SK-N-SH (cell line): ENCODE measurements around the gene ATOSB. TPM values are rescaled to one million over a fixed set of nuclear protein-coding genes. Genes with fewer than 3 reads are reported as not detected.

Source experiments
- CTCF ChIA-PET: fragments of 300-600, 350-600 bp; formaldehyde crosslinking; extraction: SDS; loops from one replicate; lab custom pipeline; 2021; lab: Yijun Ruan, JAX
- POLR2A ChIA-PET: fragments of 350-600 bp; sonication (Branson Sonifier 250); formaldehyde crosslinking; extraction: SDS; loops from one replicate; lab custom pipeline; 2020; ENCODE audit warnings: antibody characterized with exemption, inconsistent platforms; lab: Yijun Ruan, JAX
- DNase-seq: peaks from one replicate; pipeline ENCODE4 v3.0.0; 2012
- H2AFZ ChIP-seq: fragments of 200-600 bp; sonication (generic); 2 replicates; pipeline ENCODE4 v1.8.1; 2016; ENCODE audit warnings: antibody characterized with exemption, mild to moderate bottlenecking, low read depth
- H3F3A ChIP-seq: fragments of 200-600 bp; sonication (generic); replicated peaks from 2 replicates; pipeline ENCODE3; 2016; ENCODE audit warnings: antibody characterized with exemption, mild to moderate bottlenecking; ENCODE audit not compliant: insufficient read depth
- H3K27ac ChIP-seq, 2 experiments: fragments of 200-500 bp in 1 of 2; fragments of 200-600 bp in 1 of 2; sonication (Bioruptor generic) in 1 of 2; sonication (generic), shearing (Covaris generic) in 1 of 2; 2 replicates each; pipeline versions ENCODE4 v1.5.1 to v1.6.1; 2014 to 2016; ENCODE audit warnings: low read depth in 2 of 2, inconsistent platforms in 1 of 2, low read length in 1 of 2, mild to moderate bottlenecking in 1 of 2, mixed read lengths in 1 of 2
- H3K27me3 ChIP-seq: fragments of 200-600 bp; sonication (generic), shearing (Covaris generic); 2 replicates; pipeline ENCODE4 v1.6.1; 2016; ENCODE audit warnings: mixed run types; ENCODE audit not compliant: insufficient read depth
- H3K36me3 ChIP-seq, 2 experiments: fragments of 200-500 bp in 1 of 2; fragments of 200-600 bp in 1 of 2; sonication (Bioruptor generic) in 1 of 2; sonication (generic) in 1 of 2; replicated peaks in 1 of 2; 2 replicates each; pipeline versions ENCODE3 to v1.5.1; 2014 to 2016; ENCODE audit warnings: low read length in 1 of 2, mild to moderate bottlenecking in 1 of 2; ENCODE audit not compliant: insufficient read depth in 2 of 2, control insufficient read depth in 1 of 2
- H3K4me1 ChIP-seq, 2 experiments: fragments of 200-500 bp in 1 of 2; fragments of 200-600 bp in 1 of 2; sonication (Bioruptor generic) in 1 of 2; sonication (generic), shearing (Covaris generic) in 1 of 2; 2 replicates each; pipeline versions ENCODE4 v1.5.1 to v1.6.1; 2014 to 2016; ENCODE audit warnings: low read depth in 1 of 2, low read length in 1 of 2, mixed run types in 1 of 2; ENCODE audit not compliant: insufficient read depth in 2 of 2, control insufficient read depth in 1 of 2
- H3K4me2 ChIP-seq: fragments of 200-600 bp; sonication (generic), shearing (Covaris generic); 2 replicates; pipeline ENCODE4 v1.6.1; 2017; ENCODE audit warnings: mixed run types
- H3K4me3 ChIP-seq, 2 experiments: fragments of 200-500 bp in 1 of 2; fragments of 200-600 bp in 1 of 2; sonication (Bioruptor generic) in 1 of 2; sonication (generic), shearing (Covaris generic) in 1 of 2; 2 replicates each; pipeline versions ENCODE4 v1.5.1 to v1.8.1; 2014 to 2016; ENCODE audit warnings: low read depth in 2 of 2, inconsistent platforms in 1 of 2, low read length in 1 of 2, mild to moderate bottlenecking in 1 of 2, mixed read lengths in 1 of 2, moderate library complexity in 1 of 2
- H3K79me2 ChIP-seq: fragments of 200-600 bp; sonication (generic); 2 replicates; pipeline ENCODE4 v1.8.1; 2017; ENCODE audit warnings: mild to moderate bottlenecking; ENCODE audit not compliant: insufficient read depth
- H3K9ac ChIP-seq: fragments of 200-600 bp; sonication (generic); 2 replicates; pipeline ENCODE4 v1.6.1; 2017; ENCODE audit warnings: mixed run types
- H3K9me2 ChIP-seq: fragments of 200-600 bp; sonication (generic); 2 replicates; pipeline ENCODE4 v1.6.1; 2017; ENCODE audit warnings: mixed run types
- H3K9me3 ChIP-seq: fragments of 200-600 bp; sonication (generic); 2 replicates; pipeline ENCODE4 v1.6.1; 2017; ENCODE audit warnings: mixed run types, mild to moderate bottlenecking, moderate library complexity
- H4K20me1 ChIP-seq: fragments of 200-600 bp; sonication (generic); 2 replicates; pipeline ENCODE4 v1.6.1; 2017; ENCODE audit warnings: mild to moderate bottlenecking, mixed run types; ENCODE audit not compliant: insufficient read depth
- CHD2 ChIP-seq: fragments of 150-350 bp; IDR thresholded peaks from 2 replicates; pipeline ENCODE4 v1.6.1; 2018; ENCODE audit warnings: low read length; ENCODE audit not compliant: partially characterized antibody
- ELF1 ChIP-seq: IDR thresholded peaks from 2 replicates; pipeline ENCODE4 v1.4.0; 2012
- FOXJ3 ChIP-seq: sonication (generic); formaldehyde crosslinking; IDR thresholded peaks from 2 replicates; pipeline ENCODE4 v1.5.1; 2020; ENCODE audit warnings: mild to moderate bottlenecking, missing genetic modification reagents
- FOXM1 ChIP-seq: IDR thresholded peaks from 2 replicates; pipeline ENCODE4 v1.4.0; 2012; ENCODE audit warnings: low read depth, mild to moderate bottlenecking
- JUND ChIP-seq: IDR thresholded peaks from 2 replicates; pipeline ENCODE4 v1.4.0; 2012
- RCOR1 ChIP-seq: fragments of 150-350 bp; IDR thresholded peaks from 2 replicates; pipeline ENCODE4 v1.6.1; 2017; ENCODE audit warnings: antibody characterized with exemption, low read length
- REST ChIP-seq: IDR thresholded peaks from 2 replicates; pipeline ENCODE4 v1.6.1; 2012; ENCODE audit warnings: mild to moderate bottlenecking, low read depth, low read length, moderate library complexity
- RFX5 ChIP-seq: IDR thresholded peaks from 2 replicates; pipeline ENCODE4 v1.6.1; 2012; ENCODE audit warnings: mild to moderate bottlenecking, improper control_type of control experiment, low read length
- TEAD4 ChIP-seq: IDR thresholded peaks from 2 replicates; pipeline ENCODE4 v1.4.0; 2012; ENCODE audit warnings: mild to moderate bottlenecking, borderline replicate concordance; ENCODE audit not compliant: insufficient read depth
- USF2 ChIP-seq: fragments of 150-350 bp; IDR thresholded peaks from 2 replicates; pipeline ENCODE4 v1.6.1; 2017; ENCODE audit warnings: antibody characterized with exemption, low read length, low read depth, borderline replicate concordance
- ZBTB33 ChIP-seq: IDR thresholded peaks from 2 replicates; pipeline ENCODE4 v1.4.0; 2012; ENCODE audit warnings: low read depth, borderline replicate concordance
- WGBS: methylation state at CpG from one replicate; pipeline ENCODE4 v1.1.6; 2017; ENCODE audit warnings: low lambda C conversion rate; 5-methylcytosine and 5-hydroxymethylcytosine counted together
- polyA plus RNA-seq, 3 experiments: library from polyadenylated mRNA; depleted of rRNA; stranded (reverse); fragments of >200 nt; gene quantifications; 2 replicates each; pipeline ENCODE4 v1.2.3, GENCODE V29; 2012
- TF ChIP-seq, protein P1 (sequence below): IDR thresholded peaks from 2 replicates; pipeline ENCODE4 v1.4.0; 2012; ENCODE audit warnings: low read depth, borderline replicate concordance
- TF ChIP-seq, protein P2 (sequence below): fragments of 200-600 bp; sonication (generic); IDR thresholded peaks from 2 replicates; pipeline ENCODE4 v1.6.1; 2017; ENCODE audit warnings: antibody characterized with exemption, mild to moderate bottlenecking, moderate library complexity
- TF ChIP-seq, protein P3 (sequence below): IDR thresholded peaks from 2 replicates; pipeline ENCODE4; 2012

The ATOSB gene
- polyA plus RNA-seq, 1 of the 3 experiments (the other 2 are of a cell fraction), result 42.6 TPM

DNA sequence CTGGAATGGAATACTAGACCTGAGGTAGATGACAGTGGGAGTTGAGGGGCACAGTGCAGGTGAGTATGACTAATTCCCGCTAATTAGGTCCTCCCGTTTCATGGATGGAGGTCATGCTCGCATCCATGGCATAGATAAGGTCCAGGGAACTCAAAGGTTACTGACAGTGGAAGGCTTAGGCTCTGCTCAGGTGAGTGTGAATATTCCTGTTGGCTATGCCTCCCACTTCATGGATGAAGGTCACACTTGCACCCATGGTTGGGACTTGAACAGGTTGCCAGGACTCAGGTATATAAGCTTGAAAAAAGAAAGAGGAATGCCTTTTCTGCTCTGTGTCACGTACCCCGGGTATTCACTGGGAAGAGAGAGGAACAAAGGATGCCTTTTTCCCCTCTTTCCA, 26.4 kb upstream of the ATOSB start:
- Histone ChIP-seq H3K4me2 (no peak overlapping the region), H4K20me1 (no peaks in the 10 kb centered on the region), H3F3A (no peaks in the 10 kb centered on the region), H3K27ac (no peak overlapping the region), H3K9me2 (no peaks in the 10 kb centered on the region), H3K9me3 (no peaks in the 10 kb centered on the region), H3K4me1 (no peaks in the 10 kb centered on the region), H3K36me3 (no peaks in the 10 kb centered on the region), H3K4me3 (no peak overlapping the region), H3K27me3 (no peaks in the 10 kb centered on the region), H3K9ac (no peak overlapping the region), H2AFZ (no peak overlapping the region), H3K79me2 (no peaks in the 10 kb centered on the region)
- no peak for DNase-seq
- 1% methylated on average over 5 of the region's 5 CpGs for WGBS
- TF ChIP-seq JUND, result no peak
- no peak for TF ChIP-seq ELF1
- POLR2A ChIA-PET, result no interaction called here
- CTCF ChIA-PET, result no interaction called here

- no peak for DNase-seq
- no peaks in the 10 kb centered on the region for H3F3A ChIP-seq
- no peak for TF ChIP-seq REST
- no peak for TF ChIP-seq FOXM1
- TF ChIP-seq CHD2, result no peak
- TF ChIP-seq, protein P1, sequence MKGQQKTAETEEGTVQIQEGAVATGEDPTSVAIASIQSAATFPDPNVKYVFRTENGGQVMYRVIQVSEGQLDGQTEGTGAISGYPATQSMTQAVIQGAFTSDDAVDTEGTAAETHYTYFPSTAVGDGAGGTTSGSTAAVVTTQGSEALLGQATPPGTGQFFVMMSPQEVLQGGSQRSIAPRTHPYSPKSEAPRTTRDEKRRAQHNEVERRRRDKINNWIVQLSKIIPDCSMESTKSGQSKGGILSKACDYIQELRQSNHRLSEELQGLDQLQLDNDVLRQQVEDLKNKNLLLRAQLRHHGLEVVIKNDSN, result no peak
- TF ChIP-seq USF2, result no peak
- no peak for TF ChIP-seq RFX5
- no peak for TF ChIP-seq TEAD4
- TF ChIP-seq, protein P2, sequence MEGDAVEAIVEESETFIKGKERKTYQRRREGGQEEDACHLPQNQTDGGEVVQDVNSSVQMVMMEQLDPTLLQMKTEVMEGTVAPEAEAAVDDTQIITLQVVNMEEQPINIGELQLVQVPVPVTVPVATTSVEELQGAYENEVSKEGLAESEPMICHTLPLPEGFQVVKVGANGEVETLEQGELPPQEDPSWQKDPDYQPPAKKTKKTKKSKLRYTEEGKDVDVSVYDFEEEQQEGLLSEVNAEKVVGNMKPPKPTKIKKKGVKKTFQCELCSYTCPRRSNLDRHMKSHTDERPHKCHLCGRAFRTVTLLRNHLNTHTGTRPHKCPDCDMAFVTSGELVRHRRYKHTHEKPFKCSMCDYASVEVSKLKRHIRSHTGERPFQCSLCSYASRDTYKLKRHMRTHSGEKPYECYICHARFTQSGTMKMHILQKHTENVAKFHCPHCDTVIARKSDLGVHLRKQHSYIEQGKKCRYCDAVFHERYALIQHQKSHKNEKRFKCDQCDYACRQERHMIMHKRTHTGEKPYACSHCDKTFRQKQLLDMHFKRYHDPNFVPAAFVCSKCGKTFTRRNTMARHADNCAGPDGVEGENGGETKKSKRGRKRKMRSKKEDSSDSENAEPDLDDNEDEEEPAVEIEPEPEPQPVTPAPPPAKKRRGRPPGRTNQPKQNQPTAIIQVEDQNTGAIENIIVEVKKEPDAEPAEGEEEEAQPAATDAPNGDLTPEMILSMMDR, result no peak
- TF ChIP-seq ZBTB33, result no peak
- no peak for TF ChIP-seq RCOR1
- TF ChIP-seq, protein P3, sequence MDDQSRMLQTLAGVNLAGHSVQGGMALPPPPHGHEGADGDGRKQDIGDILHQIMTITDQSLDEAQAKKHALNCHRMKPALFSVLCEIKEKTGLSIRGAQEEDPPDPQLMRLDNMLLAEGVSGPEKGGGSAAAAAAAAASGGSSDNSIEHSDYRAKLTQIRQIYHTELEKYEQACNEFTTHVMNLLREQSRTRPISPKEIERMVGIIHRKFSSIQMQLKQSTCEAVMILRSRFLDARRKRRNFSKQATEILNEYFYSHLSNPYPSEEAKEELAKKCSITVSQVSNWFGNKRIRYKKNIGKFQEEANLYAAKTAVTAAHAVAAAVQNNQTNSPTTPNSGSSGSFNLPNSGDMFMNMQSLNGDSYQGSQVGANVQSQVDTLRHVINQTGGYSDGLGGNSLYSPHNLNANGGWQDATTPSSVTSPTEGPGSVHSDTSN, result no peak
- TF ChIP-seq FOXJ3 (CRISPR knock-in tag), result no peak
- TF ChIP-seq, all 33 proteins: peak for 0
- POLR2A ChIA-PET, result no interaction called here
- Histone ChIP-seq H3K4me2 (no peak overlapping the region), H3K9ac (no peak overlapping the region), H2AFZ (0 out of 2 replicates have a peak overlapping the region, but pooled peaks have one; percentile 35), H3K79me2 (no peaks in the 10 kb centered on the region), H3K9me3 (no peaks in the 10 kb centered on the region), H3K27ac (no peak overlapping the region), H3K4me3 (no peak overlapping the region), H3K4me1 (no peaks in the 10 kb centered on the region), H3K9me2 (no peaks in the 10 kb centered on the region), H3K27me3 (no peaks in the 10 kb centered on the region), H3K36me3 (no peaks in the 10 kb centered on the region), H4K20me1 (no peaks in the 10 kb centered on the region)
- 31% methylated on average over 2 of the region's 2 CpGs for WGBS
- CTCF ChIA-PET, result no interaction called here
These were observed 24.4 kb upstream of the ATOSB start for GRCh38 chr9:35140093-35140492.
